ENCODE data around the gene HSPD1. TPM values are rescaled to one million over a fixed set of nuclear protein-coding genes. Genes with fewer than 3 reads are reported as not detected.

HSPD1 gene
- total RNA-seq, 1 experiment from 2014 or later = 995 TPM

GRCh38 chr2:197499594-197500502 is at the start of gene HSPD1, which contains the start of gene HSPE1 (continued):
- TF ChIP-seq AR (CRISPR knock-in tag; IDR thresholded peaks at IDR 0.05) (no peak), ARID4B (CRISPR knock-in tag; IDR thresholded peaks at IDR 0.05; ENCODE audit: borderline replicate concordance) (peak; percentile 94), TCF7 (CRISPR knock-in tag; IDR thresholded peaks at IDR 0.05; ENCODE audit: low read depth) (no peak; the same call in 1 of the 2 replicates), RELA (CRISPR knock-in tag; IDR thresholded peaks at IDR 0.05; ENCODE audit: borderline replicate concordance) (peak; percentile 92), NR2C2 (CRISPR knock-in tag; IDR thresholded peaks at IDR 0.05) (peak; percentile 52), MXD4 (CRISPR knock-in tag; IDR thresholded peaks at IDR 0.05; ENCODE audit: borderline replicate concordance) (no peak), NFYB (CRISPR knock-in tag; conservative IDR thresholded peaks at IDR 0.05; ENCODE audit: low read depth) (peak; percentile 35; the same call in 1 of the 2 replicates), ZSCAN18 (CRISPR knock-in tag; IDR thresholded peaks at IDR 0.05) (no peak), MLX (CRISPR knock-in tag; IDR thresholded peaks at IDR 0.05) (peak; percentile 92; the same call in 1 of the 2 replicates), PRDM15 (CRISPR knock-in tag; IDR thresholded peaks at IDR 0.05) (peak; percentile 42), RORB (CRISPR knock-in tag; IDR thresholded peaks at IDR 0.05) (no peak), ATF2 (CRISPR knock-in tag; IDR thresholded peaks at IDR 0.05; ENCODE audit: borderline replicate concordance, low read depth) (0 out of 2 replicates have a peak, but pooled peaks have one; percentile 48), NR3C1 (CRISPR knock-in tag; conservative IDR thresholded peaks at IDR 0.05; ENCODE audit: low read depth) (no peak), ZNF317 (CRISPR knock-in tag; IDR thresholded peaks at IDR 0.05; ENCODE audit: borderline replicate concordance, low read depth) (peak; percentile 67), CREB1 (CRISPR knock-in tag; IDR thresholded peaks at IDR 0.05) (peak; percentile 58; the same call in 1 of the 2 replicates), JUN (CRISPR knock-in tag; IDR thresholded peaks at IDR 0.05) (no peak; the same call in none of the 2 replicates), ZNF512 (CRISPR knock-in tag; IDR thresholded peaks at IDR 0.05; ENCODE audit: borderline replicate concordance) (no peak), E2F4 (CRISPR knock-in tag; IDR thresholded peaks at IDR 0.05; ENCODE audit: borderline replicate concordance, low read depth) (peak; percentile 47; the same call in 1 of the 2 replicates)
